PFSK-1 (cell line): ENCODE measurements around the gene PRDX3.

Source experiments
- FOXP2 ChIP-seq: optimal IDR thresholded peaks from 2 replicates; pipeline ENCODE3; 2011; ENCODE audit warnings: borderline replicate concordance, control low read depth, inconsistent platforms; ENCODE audit not compliant: insufficient read depth; ENCODE audit errors: extremely low read length, extremely low read depth
- POLR2AphosphoS5 ChIP-seq: IDR thresholded peaks from 2 replicates; pipeline ENCODE4 v1.6.1; 2012; ENCODE audit warnings: low read depth, mild to moderate bottlenecking, control low read depth, low read length, moderate library complexity
- SIN3A ChIP-seq: IDR thresholded peaks from 2 replicates; pipeline ENCODE4 v1.6.1; 2012; ENCODE audit warnings: mild to moderate bottlenecking, low read length, moderate library complexity, borderline replicate concordance; ENCODE audit not compliant: insufficient read depth
- TAF1 ChIP-seq: IDR thresholded peaks from 2 replicates; pipeline ENCODE4 v1.6.1; 2012; ENCODE audit warnings: low read length, control low read depth, borderline replicate concordance; ENCODE audit not compliant: insufficient read depth
- TF ChIP-seq, protein P1 (sequence below), 2 experiments: IDR thresholded peaks; 2 replicates each; pipeline versions ENCODE4 v1.6.1 to v1.8.0; 2011 to 2012; ENCODE audit warnings: low read depth in 2 of 2, low read length in 2 of 2, control low read depth in 1 of 2, inconsistent platforms in 1 of 2, mild to moderate bottlenecking in 1 of 2, moderate library complexity in 1 of 2; ENCODE audit not compliant: insufficient read depth in 1 of 2

Gene PRDX3

GRCh38 chr10:119191881-119192280 is 13.3 kb upstream of the PRDX3 start:
- TF ChIP-seq POLR2AphosphoS5 (no peak), TAF1 (no peak), FOXP2 (no peak), SIN3A (no peak)
- TF ChIP-seq, protein P1, sequence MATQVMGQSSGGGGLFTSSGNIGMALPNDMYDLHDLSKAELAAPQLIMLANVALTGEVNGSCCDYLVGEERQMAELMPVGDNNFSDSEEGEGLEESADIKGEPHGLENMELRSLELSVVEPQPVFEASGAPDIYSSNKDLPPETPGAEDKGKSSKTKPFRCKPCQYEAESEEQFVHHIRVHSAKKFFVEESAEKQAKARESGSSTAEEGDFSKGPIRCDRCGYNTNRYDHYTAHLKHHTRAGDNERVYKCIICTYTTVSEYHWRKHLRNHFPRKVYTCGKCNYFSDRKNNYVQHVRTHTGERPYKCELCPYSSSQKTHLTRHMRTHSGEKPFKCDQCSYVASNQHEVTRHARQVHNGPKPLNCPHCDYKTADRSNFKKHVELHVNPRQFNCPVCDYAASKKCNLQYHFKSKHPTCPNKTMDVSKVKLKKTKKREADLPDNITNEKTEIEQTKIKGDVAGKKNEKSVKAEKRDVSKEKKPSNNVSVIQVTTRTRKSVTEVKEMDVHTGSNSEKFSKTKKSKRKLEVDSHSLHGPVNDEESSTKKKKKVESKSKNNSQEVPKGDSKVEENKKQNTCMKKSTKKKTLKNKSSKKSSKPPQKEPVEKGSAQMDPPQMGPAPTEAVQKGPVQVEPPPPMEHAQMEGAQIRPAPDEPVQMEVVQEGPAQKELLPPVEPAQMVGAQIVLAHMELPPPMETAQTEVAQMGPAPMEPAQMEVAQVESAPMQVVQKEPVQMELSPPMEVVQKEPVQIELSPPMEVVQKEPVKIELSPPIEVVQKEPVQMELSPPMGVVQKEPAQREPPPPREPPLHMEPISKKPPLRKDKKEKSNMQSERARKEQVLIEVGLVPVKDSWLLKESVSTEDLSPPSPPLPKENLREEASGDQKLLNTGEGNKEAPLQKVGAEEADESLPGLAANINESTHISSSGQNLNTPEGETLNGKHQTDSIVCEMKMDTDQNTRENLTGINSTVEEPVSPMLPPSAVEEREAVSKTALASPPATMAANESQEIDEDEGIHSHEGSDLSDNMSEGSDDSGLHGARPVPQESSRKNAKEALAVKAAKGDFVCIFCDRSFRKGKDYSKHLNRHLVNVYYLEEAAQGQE (IDR thresholded peaks at IDR 0.05; ENCODE audit: insufficient read depth in 1 of 2, low read depth in 2 of 2, low read length in 2 of 2) = no peak

- TF ChIP-seq, protein P1 (IDR thresholded peaks at IDR 0.05; ENCODE audit: insufficient read depth in 1 of 2, low read depth in 2 of 2, low read length in 2 of 2) = no peak
- no peak for TF ChIP-seq FOXP2
- no peak for TF ChIP-seq POLR2AphosphoS5
- no peak for TF ChIP-seq TAF1
- TF ChIP-seq SIN3A = no peak
Measured at GRCh38 chr10:119190954-119191785, 12.6 kb upstream of the PRDX3 start.

- TF ChIP-seq TAF1 (no peak), POLR2AphosphoS5 (no peak), SIN3A (no peak), FOXP2 (no peak)
- TF ChIP-seq, protein P1 (IDR thresholded peaks at IDR 0.05; ENCODE audit: insufficient read depth in 1 of 2, low read depth in 2 of 2, low read length in 2 of 2) = no peak
Measured at GRCh38 chr10:119190353-119190752, 11.7 kb upstream of the PRDX3 start.

DNA sequence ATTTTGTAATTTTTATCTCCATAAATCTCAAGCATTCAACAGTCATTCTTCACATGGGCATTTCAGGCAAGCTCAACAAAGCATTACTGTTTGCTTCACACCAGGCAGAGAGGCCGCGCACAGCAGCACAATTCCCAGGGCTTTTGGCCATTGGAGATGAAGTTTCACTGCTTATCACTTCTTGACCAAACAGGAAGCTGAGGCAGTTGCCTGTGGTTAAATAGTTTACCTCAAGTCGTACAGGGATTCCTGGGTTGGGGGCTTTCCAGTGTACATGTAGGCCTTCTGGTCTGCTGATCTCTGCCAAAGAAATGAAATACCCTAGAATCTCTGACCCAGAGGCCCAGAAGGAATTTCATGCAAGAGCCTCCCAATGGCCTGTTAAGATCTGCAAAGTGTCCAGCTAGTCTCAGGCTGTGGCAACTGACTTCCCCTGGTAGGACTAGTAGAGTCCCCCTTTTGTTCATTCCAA is 11.2 kb upstream of the PRDX3 start:
- TF ChIP-seq FOXP2 (no peak), SIN3A (no peak), POLR2AphosphoS5 (no peak), TAF1 (no peak)
- TF ChIP-seq, protein P1 (IDR thresholded peaks at IDR 0.05; ENCODE audit: insufficient read depth in 1 of 2, low read depth in 2 of 2, low read length in 2 of 2) = no peak
